Measurements from ENCODE around the gene ST3GAL4.

The ST3GAL4 gene

GRCh38 chr11:126452241-126453101 lies 97.0 kb downstream of the ST3GAL4 start:
- no peak for DNase-seq (ENCODE audit: low read depth)
- no peak for TF ChIP-seq CTCF (IDR thresholded peaks at IDR 0.05; ENCODE audit: control insufficient read depth, extremely low read depth, insufficient read depth)
- H3K4me3 ChIP-seq (ENCODE audit: low read depth, low read length), result no peak overlapping the region

- no peak for TF ChIP-seq CTCF (IDR thresholded peaks at IDR 0.05; ENCODE audit: control insufficient read depth, extremely low read depth, insufficient read depth)
- no peak overlapping the region for H3K4me3 ChIP-seq (ENCODE audit: low read depth, low read length)
- no peak for DNase-seq (ENCODE audit: low read depth)
These were observed 100.6 kb downstream of the ST3GAL4 start for GRCh38 chr11:126456089-126456488.

GRCh38 chr11:126456783-126457542 lies 101.5 kb downstream of the ST3GAL4 start:
- no peak overlapping the region for H3K4me3 ChIP-seq (ENCODE audit: low read depth, low read length)
- no peak for TF ChIP-seq CTCF (IDR thresholded peaks at IDR 0.05; ENCODE audit: control insufficient read depth, extremely low read depth, insufficient read depth)
- DNase-seq (ENCODE audit: low read depth), result no peak

- no peak overlapping the region for H3K4me3 ChIP-seq (ENCODE audit: low read depth, low read length)
- no peak for TF ChIP-seq CTCF (IDR thresholded peaks at IDR 0.05; ENCODE audit: control insufficient read depth, extremely low read depth, insufficient read depth)
- no peak for DNase-seq (ENCODE audit: low read depth)
These were observed 102.3 kb downstream of the ST3GAL4 start for GRCh38 chr11:126457817-126458216.

- no peak for DNase-seq (ENCODE audit: low read depth)
- no peak overlapping the region for H3K4me3 ChIP-seq (ENCODE audit: low read depth, low read length)
- no peak for TF ChIP-seq CTCF (IDR thresholded peaks at IDR 0.05; ENCODE audit: control insufficient read depth, extremely low read depth, insufficient read depth)
These were observed 104.3 kb downstream of the ST3GAL4 start for GRCh38 chr11:126459691-126460281.

GRCh38 chr11:126460417-126461095 lies 105.1 kb downstream of the ST3GAL4 start:
- H3K4me3 ChIP-seq (ENCODE audit: low read depth, low read length), result no peak overlapping the region
- DNase-seq (ENCODE audit: low read depth), result no peak
- no peak for TF ChIP-seq CTCF (IDR thresholded peaks at IDR 0.05; ENCODE audit: control insufficient read depth, extremely low read depth, insufficient read depth)
